Stimulated activated CD4-positive, alpha-beta T cell treated with anti-CD3 and anti-CD28 coated beads, Interleukin-1b, Interleukin-23, amount 100 ng/mL, for 24 hours (primary cell): ENCODE measurements around the gene SEMA5B.

Experiments
- DNase-seq, 4 experiments: peaks; one replicate each; pipeline ENCODE4 v3.0.0-alpha.2; 2020; ENCODE audit warnings: low read depth in 4 of 4, low spot score in 1 of 4

SEMA5B gene

DNA sequence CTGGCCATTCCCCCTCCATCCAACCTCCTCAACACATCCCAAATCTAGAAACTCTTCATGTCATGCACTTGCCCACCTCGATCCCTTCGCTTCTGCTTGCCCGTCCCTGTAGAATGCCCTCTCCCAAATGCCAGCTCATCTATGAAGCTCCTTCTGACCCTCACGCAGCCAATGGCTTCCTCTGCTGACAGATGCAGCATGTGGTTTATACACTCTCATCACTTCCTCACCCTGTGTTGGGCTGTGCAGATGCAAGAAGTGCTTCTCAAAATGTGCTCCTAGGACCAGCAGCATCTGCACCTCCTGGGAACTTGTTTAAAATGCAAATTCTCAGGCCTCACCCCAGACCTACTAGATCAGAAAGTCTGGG, 51.7 kb downstream of the SEMA5B start:
- DNase-seq = no peak

DNA sequence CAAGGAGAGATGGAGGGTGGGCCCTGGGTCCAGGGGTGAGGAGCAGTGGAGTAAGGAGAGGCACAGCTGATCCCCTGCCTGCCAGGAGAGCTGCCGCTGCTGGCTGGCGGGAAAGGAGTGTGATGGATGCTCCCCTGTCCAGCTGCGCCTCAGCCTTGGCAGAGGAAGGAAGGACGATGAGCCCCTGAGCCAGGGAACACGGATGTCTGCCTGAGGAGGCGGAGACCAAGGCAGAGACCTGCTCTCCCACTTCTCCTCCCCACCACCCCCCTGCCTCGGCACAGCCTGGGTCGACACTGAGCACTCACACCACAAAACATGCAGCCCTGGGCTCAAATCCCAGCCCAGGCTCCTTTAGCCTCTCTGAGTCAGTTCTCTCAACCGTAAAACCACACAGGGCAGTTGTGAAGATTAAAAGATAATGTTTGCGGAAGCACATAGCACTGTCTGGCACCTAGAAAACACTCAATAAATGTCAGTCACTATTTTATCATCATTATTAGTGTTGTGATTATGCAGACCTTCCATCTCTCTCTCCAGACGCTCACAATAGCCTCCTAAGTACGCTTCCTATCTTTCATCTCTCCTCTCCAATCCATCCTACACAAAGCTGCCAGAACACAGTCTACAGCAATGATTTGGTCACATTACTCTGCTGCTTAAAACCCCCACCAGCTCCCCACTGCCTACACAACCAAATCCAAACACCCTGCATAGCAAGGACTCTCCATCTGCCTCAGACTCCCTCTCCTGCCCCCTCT, 52.2 kb downstream of the SEMA5B start:
- DNase-seq = no peak

DNA sequence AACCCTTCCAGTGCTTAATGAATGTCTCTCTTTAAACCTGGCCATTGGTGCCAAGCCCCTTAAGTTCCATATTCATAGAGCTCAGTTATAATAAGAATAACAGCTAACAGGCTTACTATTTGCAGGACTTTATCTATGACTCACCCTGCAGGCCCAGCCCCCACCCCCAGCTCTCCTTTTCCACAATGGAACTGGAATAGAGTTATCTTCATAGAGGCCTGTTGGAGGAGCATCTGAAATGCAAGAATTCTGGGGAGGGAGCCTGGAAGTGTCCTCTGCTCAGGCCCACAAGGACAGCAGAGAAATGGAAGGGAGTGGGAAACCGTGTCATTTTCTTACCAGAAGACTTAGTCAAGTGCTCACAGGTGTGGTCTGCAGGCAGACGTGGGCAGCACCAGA, 52.8 kb downstream of the SEMA5B start:
- no peak for DNase-seq

DNA sequence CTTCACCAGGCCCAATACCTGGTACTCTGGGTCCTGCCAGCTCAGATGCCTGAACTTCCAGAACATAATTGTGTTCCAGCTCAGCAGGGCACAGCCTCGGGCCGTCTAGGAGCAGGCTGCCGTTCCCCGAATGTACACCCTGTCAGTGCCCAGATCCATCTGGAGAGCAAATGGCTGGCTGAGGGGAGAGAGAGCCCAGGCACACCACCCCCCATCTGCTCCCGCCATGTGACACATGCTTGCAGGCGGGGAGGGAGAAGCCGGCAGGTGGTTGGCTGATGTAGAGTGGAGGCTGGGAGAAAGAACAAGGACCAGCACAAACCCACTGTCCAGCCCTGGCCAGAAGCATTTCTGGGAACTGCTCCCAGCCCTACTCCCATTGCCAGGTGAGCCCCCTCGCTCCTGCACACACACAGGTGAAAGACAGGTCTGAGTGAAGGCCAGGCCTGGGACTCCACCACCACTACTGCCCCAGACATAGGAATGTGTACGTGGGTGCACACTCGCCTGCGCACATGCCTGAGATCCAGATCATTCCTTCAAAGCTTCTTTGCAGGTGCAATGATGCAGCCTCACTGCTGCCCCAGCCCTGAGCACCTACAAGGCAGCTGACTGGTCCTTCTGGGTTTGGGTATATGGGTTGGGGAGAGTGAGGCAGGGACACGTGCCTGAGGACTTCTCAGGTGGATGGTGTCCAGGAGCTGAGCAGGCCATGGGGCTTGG, 53.5 kb downstream of the SEMA5B start:
- DNase-seq = no peak

DNA sequence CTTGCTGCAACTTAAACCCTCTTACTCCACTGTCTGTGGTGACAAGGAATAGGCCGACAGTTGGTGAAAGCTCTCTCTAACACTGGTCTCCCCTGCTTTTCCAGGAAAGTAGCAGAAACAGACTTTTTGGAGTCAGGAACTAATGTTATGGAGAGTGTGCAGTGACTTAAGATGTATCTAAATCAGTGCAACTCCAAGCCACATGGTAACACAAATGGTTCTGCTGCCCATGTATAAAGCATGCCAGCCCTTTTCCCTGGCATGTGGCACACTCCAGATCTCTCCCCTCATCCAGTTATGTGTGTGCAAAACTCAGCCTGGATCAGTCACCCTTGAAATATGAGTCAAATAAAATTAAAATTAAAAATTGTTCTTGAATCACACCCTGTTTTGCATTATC, 55.4 kb downstream of the SEMA5B start:
- no peak for DNase-seq

DNA sequence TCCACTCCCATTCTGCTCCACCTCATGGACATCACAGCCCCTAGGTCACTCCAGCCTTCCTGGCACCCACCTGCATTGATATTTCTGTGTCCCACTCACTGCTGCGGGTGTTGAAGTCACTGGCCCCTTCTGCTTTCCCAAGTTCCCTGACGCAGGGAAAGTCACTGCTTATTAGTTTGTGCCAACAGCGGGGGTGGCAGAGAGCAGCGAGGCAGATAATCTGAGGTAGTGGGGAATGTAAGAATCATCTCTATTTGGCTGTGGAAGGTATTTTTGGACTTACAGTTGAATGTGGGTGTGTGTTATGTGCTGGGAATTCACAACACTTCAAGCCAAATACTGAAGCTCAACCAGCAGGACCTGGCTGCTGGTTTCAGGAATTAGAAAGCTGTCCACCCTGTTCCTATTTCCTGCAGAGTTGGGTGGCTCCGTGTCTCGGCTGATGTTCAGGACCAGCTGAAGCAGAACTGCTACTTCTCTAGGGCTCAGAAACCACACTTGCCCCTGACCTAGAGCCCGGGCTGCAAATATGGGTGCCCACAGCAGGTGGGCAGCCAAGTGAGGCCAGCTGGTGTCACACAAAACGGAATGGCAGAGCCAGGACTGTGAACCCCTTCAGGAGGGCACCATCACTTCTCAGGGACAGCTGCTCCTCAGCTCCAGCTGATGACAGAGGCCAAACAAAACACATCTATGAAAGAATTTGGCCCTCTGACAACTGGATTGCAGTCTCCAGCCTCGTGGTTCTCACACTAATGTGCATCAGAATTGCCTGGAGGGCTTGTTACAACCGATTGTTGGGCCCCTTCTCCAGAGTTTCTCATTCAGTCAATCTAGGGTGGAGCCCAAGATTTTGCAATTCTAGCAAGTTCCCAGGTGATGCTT, 57.7 kb downstream of the SEMA5B start:
- DNase-seq = no peak

DNA sequence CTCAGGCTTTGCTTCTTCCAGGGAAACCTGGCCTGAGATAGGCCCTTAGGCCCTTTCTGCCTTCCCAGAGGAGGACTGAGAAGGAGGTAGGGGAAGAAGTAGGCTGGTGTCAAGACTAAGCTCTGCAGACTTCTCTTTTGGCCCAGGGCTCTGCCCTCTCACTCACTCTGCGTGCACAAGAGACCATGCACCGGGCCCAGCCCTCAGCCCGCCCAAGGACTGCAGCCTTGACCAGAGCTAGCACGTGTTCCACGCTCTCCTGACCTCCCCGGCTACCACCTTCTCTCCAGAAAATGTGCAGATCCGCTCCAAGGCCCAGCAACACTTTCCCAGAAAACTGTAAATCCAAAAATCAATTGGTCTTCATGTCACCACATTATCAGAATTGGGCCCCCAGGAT, 59.8 kb downstream of the SEMA5B start:
- DNase-seq = no peak

DNA sequence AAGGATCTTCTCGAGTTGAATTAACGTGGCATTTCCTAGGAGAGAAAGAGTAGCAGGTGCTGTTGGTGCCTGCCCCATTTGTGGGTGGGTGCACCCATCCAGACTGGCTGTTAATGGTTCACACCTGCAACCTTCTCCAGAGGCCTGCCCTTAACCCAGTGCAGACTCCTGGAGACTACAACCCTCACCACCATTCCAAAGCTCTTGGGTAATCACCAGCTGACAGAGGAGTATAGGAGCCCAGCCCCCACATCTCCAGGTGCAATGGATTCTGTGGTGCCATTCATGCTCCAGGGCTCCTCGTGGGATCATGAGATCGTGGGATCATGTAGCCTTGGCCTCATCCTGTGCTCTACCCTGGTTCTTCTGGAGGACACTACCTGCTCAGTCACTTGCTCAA, 60.2 kb downstream of the SEMA5B start:
- DNase-seq = no peak

DNA sequence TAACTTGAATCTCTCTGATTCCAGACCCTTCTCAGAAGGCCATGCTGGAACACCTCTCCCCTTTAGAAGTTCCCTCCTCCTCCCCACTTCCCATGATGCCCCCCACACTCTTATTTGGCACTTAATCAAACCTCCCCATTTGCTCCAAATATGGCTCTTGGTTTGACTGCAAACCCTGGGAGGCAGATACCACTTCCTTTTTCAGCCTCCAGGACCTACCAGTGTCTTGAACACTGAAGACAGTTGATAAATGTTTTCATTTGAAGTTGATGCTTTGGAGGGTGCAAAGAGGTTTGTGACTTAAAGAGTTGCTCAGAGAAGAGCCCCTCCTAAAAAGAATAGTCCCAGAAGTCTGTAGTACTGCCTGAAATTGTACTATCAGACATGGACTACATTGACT, 61.5 kb downstream of the SEMA5B start:
- no peak for DNase-seq

DNA sequence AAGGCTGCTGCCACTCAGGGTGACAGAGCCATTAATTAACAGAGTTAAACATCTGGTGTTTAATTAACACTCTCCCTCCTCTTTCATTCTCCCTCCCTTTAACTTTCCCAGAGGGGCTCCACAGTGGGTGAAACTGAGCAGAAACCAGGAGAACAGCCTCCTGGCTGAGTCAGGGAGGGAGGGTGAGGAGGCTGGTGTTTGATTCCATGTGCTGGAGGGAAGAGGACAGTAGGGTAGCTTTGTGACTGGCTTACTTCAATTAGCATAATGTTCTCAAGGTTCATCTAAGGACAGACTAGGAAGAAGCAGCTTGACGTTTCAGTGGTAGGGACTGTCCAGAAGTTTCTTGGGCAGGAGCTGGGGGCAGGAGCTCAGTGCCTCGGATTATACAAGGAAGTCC, 62.8 kb downstream of the SEMA5B start:
- DNase-seq = no peak

DNA sequence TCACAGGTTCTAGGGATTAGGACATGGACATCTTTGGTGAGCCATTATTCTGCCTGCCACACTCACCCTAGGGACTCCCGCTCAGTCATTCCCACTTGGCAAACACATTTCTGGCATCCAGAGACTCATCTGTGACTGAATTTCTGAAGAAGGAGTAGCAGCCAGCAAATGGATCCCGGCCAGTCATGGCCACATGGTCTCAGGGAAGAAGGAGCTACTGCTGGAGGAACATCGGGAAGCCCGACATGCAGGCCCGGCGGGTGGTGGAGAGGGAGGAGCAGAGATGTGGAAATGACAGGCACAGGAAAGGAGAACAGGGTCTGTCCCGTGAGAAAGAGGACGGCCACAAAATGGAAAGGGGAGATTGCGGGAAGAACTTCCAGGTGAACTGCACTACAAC, 65.4 kb downstream of the SEMA5B start:
- DNase-seq = no peak

DNA sequence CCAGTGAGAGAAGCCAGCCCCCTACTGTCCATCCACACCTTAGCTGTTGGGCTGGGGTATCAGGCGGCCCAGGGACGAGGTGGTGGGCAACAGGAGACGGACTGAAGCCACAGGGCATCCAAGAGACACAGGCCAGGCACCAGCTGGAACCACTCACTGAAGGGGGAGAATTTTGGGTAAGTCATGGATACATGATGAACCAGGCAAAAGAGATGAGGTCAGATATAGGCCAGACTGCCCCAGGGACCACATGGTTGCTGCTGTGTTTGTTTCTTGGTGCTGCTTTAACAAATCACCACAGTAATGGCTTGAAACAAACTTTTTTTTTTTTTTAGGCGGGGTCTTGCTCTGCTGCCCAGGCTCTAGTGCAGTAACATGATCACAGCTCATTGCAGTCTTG, 66.4 kb downstream of the SEMA5B start:
- no peak for DNase-seq

DNA sequence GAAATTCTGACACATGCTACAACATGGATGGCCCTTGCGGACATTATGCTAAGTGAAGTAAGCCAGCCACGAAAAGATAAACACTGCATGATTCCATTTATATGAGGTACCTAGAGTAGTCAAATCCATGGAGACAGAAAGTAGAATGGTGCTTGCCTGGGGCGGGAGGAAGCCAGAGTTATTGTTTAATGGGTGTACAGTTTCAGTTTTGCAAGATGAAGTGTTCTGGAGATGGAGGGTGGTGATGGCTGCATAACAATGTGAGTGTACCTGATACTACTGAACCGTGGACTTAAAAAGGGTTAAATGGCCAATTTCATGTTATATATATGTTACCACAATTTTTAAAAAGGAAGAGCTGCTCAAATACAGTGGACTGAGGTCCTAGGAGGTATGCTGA, 66.9 kb downstream of the SEMA5B start:
- no peak for DNase-seq

DNA sequence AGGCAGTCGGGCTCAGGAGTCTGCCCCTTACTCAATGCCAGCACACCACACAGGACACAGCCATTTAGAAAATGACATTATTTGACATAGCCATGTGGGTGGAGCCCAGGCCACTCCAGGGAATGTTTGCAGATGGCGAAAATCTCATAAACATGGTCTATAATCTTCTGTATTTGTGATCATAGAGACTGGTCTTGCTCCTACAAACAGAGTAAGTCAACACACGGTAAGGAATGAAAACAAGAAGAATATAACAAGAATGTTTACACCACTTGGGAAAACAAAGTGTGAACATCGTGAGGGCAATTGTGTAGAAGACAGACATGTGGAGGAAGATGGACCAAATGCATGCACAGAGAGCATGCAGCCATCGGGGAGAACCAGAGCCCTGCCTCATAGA, 68.2 kb downstream of the SEMA5B start:
- DNase-seq = no peak

DNA sequence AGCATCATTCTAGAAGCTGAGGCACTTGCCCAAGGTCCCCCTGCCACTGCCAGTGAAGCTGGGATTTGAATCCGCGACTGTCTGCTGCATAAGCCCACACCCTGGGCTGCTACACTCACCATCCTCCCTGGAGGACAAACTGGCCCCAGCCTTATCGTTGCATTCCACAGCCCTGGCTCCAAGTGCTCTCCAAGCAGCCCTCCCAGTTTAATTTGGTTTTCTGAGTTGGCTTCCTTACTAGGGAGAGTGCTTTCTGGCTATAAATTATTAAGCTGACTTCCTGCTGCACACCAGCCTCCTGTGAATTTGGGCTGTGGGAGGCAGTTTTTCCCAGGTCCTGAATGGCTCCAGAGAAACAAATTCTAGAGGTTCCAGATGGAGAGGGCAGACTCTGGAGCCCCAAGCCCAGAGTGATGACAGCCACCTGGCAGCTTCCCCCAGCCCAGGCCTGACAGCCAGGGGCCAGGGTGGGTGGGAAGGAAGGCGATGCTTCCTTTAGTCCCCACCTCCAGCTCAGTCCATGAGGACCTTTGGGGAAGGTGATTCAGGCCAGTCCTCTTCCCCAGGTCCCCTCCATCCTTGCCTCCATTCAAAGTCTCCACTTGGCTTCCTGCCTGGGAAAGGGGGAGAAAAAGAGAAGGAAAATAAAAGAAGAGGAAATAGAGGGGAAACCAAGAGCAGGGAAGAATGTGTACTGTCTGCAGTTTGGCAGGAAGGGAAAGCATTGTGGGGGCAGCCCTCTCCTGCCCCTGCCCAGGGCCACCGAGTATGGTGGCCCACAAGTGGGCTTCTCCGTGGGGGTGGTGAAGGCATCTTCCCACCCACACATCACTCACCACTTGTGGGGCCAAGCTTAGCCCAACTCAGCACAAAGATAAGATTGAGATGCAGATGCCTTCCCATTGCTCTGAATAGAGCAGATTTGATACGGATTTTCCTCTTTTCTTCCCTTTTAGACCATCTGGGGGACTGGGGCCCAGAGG, 69.6 kb downstream of the SEMA5B start:
- DNase-seq = no peak

DNA sequence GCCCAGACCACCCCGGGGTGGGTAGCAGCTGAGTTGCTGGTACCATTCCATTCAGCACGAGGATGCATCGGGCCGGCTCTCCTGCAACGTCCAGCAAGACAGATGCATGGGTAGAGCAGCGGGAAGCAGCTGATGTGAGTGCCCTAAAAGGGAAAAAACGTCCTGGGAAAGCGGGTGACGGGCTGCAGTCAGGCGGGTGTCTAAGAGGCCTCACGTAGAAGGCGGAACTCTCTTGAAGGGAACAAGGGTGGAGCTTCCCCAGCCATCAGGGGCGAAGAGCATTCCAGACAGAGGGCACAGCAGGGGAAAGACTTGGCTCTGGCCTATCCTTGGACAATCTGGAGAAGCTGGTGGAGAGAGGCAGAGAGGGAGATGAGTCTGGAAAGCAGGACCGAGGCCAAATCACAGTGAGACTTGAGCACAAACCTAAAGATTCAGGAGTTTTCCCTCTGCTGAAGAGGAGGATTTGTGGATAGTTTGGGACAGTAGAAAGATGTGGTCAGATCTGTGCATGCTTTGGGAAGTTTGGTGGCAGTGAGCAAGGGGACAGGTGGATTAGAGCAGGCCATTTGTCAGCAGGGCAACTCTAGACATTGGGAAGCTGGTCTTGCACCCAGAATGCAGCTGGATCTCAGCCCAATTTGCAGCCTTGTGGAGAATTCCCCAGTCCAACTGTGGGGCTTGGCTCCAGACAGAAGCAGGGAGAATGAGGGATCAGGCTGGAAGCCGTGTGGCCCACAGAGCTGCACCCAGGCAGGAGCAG, 70.7 kb downstream of the SEMA5B start:
- DNase-seq = no peak

DNA sequence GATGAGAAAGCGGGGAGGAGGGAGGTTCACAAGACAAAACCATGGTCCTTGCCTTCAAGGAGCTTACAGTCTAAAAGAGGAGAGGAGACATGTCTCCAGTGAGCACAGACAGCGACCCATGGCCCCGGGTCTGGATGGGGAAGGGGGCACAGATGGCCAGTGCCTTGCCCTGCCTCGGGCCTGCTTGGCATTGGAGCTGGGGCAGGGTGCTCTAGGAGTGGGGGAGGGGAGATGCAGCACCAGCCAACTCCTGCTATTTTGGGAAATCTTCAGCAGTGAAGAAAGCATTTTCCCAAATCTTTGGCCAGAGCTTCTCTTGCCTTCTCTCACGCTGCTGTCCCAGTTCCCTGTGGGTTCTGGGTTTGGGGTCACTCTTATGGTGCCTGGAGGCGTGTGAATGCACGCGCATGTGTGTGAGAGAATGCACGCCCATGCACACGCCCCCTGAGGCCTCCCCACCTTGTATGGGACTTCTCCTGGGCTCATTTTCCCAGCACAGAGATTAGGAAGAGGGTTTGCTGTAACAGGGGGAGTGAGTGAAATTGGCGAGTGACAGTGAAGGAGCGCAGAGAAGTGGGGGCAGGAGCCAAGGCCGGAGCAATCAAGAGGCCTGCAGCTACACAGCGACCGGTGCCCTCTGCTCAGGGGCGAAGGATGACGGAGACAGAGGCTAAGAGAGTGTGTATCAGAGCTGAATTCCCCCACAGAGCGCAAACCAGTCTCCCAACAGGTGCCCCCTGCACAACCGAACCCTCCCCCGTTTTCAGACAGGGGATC, 71.5 kb downstream of the SEMA5B start:
- DNase-seq = no peak

DNA sequence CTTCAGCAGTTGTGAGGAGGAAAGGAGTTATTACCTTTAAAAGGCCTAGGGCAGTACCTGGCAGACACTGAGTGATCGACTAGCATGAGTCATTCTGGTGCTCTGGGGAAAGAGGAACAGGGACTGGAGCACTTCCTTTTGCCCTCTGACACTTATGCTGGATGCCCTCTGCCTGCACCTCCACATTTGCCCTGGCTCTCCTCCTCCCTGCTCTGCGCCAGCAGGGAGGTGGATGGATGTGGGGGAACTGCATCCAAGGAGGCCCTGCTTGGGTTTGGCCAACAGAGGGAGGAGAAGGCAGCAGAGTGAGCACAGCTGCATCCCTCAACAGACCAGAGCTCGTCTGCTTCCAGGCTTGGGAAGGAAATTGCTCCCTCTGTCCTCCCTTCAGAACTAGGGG, 75.0 kb downstream of the SEMA5B start:
- no peak for DNase-seq

DNA sequence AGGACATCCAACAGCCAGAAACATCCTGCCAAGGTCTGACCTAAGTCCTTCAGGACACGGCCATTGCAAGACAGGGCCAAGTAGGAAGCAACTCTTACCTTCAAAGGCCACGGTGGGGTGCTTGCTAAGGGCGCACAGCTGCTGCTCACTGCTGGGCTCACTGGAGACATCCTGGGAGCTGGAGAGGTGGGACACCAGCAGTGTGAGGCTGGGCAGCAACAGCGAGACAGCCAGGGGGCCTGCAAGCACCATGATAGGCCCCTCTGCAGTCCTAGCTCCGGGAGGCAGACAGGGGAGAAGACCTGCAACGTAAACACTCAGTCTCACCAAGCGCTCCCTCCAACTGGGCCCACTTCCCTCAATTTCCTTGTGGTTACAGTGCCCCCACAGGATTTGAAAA, 79.2 kb downstream of the SEMA5B start:
- no peak for DNase-seq
